ENCODE data around the gene DSE.

DNA sequence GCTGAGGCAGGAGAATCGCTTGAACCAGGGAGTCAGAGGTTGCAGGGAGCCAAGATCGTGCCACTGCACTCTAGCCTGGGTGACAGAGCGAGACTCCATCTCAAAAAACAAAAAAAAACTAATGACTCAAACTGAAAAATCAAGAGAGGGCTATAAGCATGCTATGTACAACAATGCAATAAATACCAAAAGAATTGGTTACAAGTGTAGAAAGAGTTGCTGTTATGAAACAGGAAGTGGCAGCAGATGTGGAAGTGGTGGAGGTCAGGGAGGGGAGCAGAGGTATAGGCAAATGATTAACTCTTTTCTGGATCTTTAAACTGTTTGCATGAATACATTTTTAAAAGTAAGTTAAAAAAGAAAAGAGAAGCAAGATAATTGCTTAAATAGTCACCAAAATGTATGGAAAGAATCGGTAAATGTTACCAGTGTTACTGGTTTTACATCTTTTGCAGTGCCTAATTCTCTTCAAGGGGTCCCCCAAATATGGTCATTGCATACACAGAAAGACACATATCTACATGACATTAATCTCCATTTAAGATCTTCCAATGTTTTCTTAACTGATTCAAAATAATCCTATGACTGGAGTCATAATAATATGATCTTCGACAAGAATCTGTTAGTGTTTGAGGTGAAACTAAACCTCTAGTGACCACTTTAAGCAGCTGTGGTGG lies 105.4 kb downstream of the DSE start:
- TF ChIP-seq YY1 (IDR thresholded peaks at IDR 0.05; ENCODE audit: low read depth) (no peak), ZBTB7A (IDR thresholded peaks at IDR 0.05; ENCODE audit: low read depth) (no peak), TEAD4 (IDR thresholded peaks at IDR 0.05) (no peak), EP300 (IDR thresholded peaks at IDR 0.05; ENCODE audit: borderline replicate concordance) (no peak), TAF1 (IDR thresholded peaks at IDR 0.05; ENCODE audit: low read depth) (no peak), CREB1 (IDR thresholded peaks at IDR 0.05; ENCODE audit: low read depth) (no peak), TCF12 (IDR thresholded peaks at IDR 0.05; ENCODE audit: low read depth) (no peak), CEBPB (IDR thresholded peaks at IDR 0.05) (no peak), RAD21 (IDR thresholded peaks at IDR 0.05; ENCODE audit: low read depth) (no peak)
- TF ChIP-seq, protein P1, sequence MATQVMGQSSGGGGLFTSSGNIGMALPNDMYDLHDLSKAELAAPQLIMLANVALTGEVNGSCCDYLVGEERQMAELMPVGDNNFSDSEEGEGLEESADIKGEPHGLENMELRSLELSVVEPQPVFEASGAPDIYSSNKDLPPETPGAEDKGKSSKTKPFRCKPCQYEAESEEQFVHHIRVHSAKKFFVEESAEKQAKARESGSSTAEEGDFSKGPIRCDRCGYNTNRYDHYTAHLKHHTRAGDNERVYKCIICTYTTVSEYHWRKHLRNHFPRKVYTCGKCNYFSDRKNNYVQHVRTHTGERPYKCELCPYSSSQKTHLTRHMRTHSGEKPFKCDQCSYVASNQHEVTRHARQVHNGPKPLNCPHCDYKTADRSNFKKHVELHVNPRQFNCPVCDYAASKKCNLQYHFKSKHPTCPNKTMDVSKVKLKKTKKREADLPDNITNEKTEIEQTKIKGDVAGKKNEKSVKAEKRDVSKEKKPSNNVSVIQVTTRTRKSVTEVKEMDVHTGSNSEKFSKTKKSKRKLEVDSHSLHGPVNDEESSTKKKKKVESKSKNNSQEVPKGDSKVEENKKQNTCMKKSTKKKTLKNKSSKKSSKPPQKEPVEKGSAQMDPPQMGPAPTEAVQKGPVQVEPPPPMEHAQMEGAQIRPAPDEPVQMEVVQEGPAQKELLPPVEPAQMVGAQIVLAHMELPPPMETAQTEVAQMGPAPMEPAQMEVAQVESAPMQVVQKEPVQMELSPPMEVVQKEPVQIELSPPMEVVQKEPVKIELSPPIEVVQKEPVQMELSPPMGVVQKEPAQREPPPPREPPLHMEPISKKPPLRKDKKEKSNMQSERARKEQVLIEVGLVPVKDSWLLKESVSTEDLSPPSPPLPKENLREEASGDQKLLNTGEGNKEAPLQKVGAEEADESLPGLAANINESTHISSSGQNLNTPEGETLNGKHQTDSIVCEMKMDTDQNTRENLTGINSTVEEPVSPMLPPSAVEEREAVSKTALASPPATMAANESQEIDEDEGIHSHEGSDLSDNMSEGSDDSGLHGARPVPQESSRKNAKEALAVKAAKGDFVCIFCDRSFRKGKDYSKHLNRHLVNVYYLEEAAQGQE (IDR thresholded peaks at IDR 0.05; ENCODE audit: low read depth): no peak
- TF ChIP-seq, protein P2, sequence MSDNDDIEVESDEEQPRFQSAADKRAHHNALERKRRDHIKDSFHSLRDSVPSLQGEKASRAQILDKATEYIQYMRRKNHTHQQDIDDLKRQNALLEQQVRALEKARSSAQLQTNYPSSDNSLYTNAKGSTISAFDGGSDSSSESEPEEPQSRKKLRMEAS (IDR thresholded peaks at IDR 0.05): no peak
